Endothelial cell (in vitro differentiated cells): ENCODE data around the gene LAG3. TPM values are rescaled to one million over a fixed set of nuclear protein-coding genes. Genes with fewer than 3 reads are reported as not detected.

Experiments used
- DNase-seq: peaks from one replicate; pipeline ENCODE4 v3.0.0; 2021; ENCODE audit warnings: low spot score
- H3K27ac Mint-ChIP-seq: one replicate; pipeline ENCODE4 v1.8.0; 2021; ENCODE audit warnings: mixed read lengths, inconsistent platforms; ENCODE audit not compliant: unreplicated experiment
- H3K27me3 Mint-ChIP-seq: one replicate; pipeline ENCODE4 v1.8.0; 2021; ENCODE audit warnings: mild to moderate bottlenecking, moderate library complexity, mixed read lengths, inconsistent platforms; ENCODE audit not compliant: unreplicated experiment
- H3K36me3 Mint-ChIP-seq: one replicate; pipeline ENCODE4 v1.8.0; 2021; ENCODE audit warnings: mild to moderate bottlenecking, low read depth, mixed read lengths, inconsistent platforms; ENCODE audit not compliant: unreplicated experiment
- H3K4me1 Mint-ChIP-seq: one replicate; pipeline ENCODE4 v1.8.0; 2021; ENCODE audit warnings: mild to moderate bottlenecking, mixed read lengths, inconsistent platforms; ENCODE audit not compliant: unreplicated experiment
- H3K4me3 Mint-ChIP-seq: one replicate; pipeline ENCODE4 v1.8.0; 2021; ENCODE audit warnings: mild to moderate bottlenecking, mixed read lengths, inconsistent platforms; ENCODE audit not compliant: unreplicated experiment
- H3K9me3 Mint-ChIP-seq: one replicate; pipeline ENCODE4 v1.8.0; 2021; ENCODE audit warnings: mixed read lengths, inconsistent platforms; ENCODE audit not compliant: unreplicated experiment
- CTCF ChIP-seq: fragments of 200-600 bp; sonication (generic); IDR thresholded peaks from one replicate; pipeline ENCODE4 v1.5.0; 2021; ENCODE audit warnings: antibody characterized with exemption; ENCODE audit not compliant: unreplicated experiment
- total RNA-seq: library from RNA; stranded (reverse); fragmentation: NEBNext Ultra II Directional; extraction: Animal tissue kit (Norgen Biotek cat#: 25700); gene quantifications from one replicate; pipeline ENCODE4 v1.2.1, GENCODE V29; 2021; ENCODE audit not compliant: unreplicated experiment

LAG3 gene
- total RNA-seq, 1 donor from 2014 or later = 7.6 TPM

GRCh38 chr12:6768990-6769389 lies 3.3 kb upstream of the LAG3 start:
- peak; percentile 72 for DNase-seq
- Mint-ChIP-seq H3K27ac (peak overlapping the region; percentile 90), H3K9me3 (no peaks in the 10 kb centered on the region), H3K36me3 (peaks cover 37% of the 10 kb centered on the region), H3K4me3 (peak overlapping the region; percentile 99), H3K27me3 (peaks cover 35% of the 10 kb centered on the region), H3K4me1 (peaks cover 60% of the 10 kb centered on the region)
- TF ChIP-seq CTCF = no peak

- peaks cover 30% of the 10 kb centered on the region for H3K27me3 Mint-ChIP-seq
- no peaks in the 10 kb centered on the region for H3K9me3 Mint-ChIP-seq
- no peak overlapping the region for H3K27ac Mint-ChIP-seq
- peaks cover 41% of the 10 kb centered on the region for H3K36me3 Mint-ChIP-seq
- DNase-seq = no peak
- H3K4me3 Mint-ChIP-seq = peak overlapping the region; percentile 99
- peaks cover 59% of the 10 kb centered on the region for H3K4me1 Mint-ChIP-seq
- no peak for TF ChIP-seq CTCF
Measured at GRCh38 chr12:6769666-6770065, 2.7 kb upstream of the LAG3 start.

- Mint-ChIP-seq H3K36me3 (peaks cover 43% of the 10 kb centered on the region), H3K4me1 (peaks cover 60% of the 10 kb centered on the region), H3K27me3 (peaks cover 30% of the 10 kb centered on the region), H3K9me3 (no peaks in the 10 kb centered on the region), H3K4me3 (peak overlapping the region; percentile 51), H3K27ac (no peak overlapping the region)
- TF ChIP-seq CTCF = no peak
- DNase-seq = no peak
Measured at GRCh38 chr12:6770094-6770493, 2.2 kb upstream of the LAG3 start.

GRCh38 chr12:6770600-6770999 lies 1.7 kb upstream of the LAG3 start:
- peaks cover 26% of the 10 kb centered on the region for H3K27me3 Mint-ChIP-seq
- no peaks in the 10 kb centered on the region for H3K9me3 Mint-ChIP-seq
- H3K27ac Mint-ChIP-seq = peak overlapping the region; percentile 88
- H3K4me3 Mint-ChIP-seq = peak overlapping the region; percentile 78
- DNase-seq = no peak
- peaks cover 56% of the 10 kb centered on the region for H3K4me1 Mint-ChIP-seq
- H3K36me3 Mint-ChIP-seq = peaks cover 43% of the 10 kb centered on the region
- TF ChIP-seq CTCF = no peak

GRCh38 chr12:6771091-6771495 lies 1.2 kb upstream of the LAG3 start:
- DNase-seq = peak; percentile 47
- TF ChIP-seq CTCF = no peak
- H3K36me3 Mint-ChIP-seq = peaks cover 48% of the 10 kb centered on the region
- peaks cover 22% of the 10 kb centered on the region for H3K27me3 Mint-ChIP-seq
- peak overlapping the region; percentile 73 for H3K4me3 Mint-ChIP-seq
- peaks cover 56% of the 10 kb centered on the region for H3K4me1 Mint-ChIP-seq
- no peaks in the 10 kb centered on the region for H3K9me3 Mint-ChIP-seq
- H3K27ac Mint-ChIP-seq = peak overlapping the region; percentile 88
